Astrocyte (in vitro differentiated cells and primary cell): ENCODE data around the gene CROCC2. TPM values are rescaled to one million over a fixed set of nuclear protein-coding genes. Genes with fewer than 3 reads are reported as not detected.
A peak's percentile ranks its signal among the peaks of the same experiment; 100 is the strongest.

Source experiments
- DNase-seq: peaks from one replicate; pipeline ENCODE4 v3.0.0-alpha.2; 2010; ENCODE audit warnings: low read depth
- FAIRE-seq: peaks from 2 replicates; lab custom pipeline; 2011; peaks lifted over from hg19 to GRCh38; lab: Jason Lieb, UNC
- H2AFZ ChIP-seq: 2 replicates; pipeline ENCODE4 v1.6.0; 2012; ENCODE audit warnings: low read depth, low read length, inconsistent platforms
- H3K27ac ChIP-seq: 2 replicates; pipeline ENCODE4 v1.5.1; 2011; ENCODE audit warnings: low read depth, low read length, inconsistent platforms
- H3K27me3 ChIP-seq: 2 replicates; pipeline ENCODE4 v1.6.0; 2011; ENCODE audit warnings: low read length, inconsistent platforms; ENCODE audit not compliant: insufficient read depth
- H3K36me3 ChIP-seq: 2 replicates; pipeline ENCODE4 v1.5.1; 2011; ENCODE audit warnings: low read length, inconsistent platforms; ENCODE audit not compliant: insufficient read depth
- H3K4me1 ChIP-seq: 2 replicates; pipeline ENCODE4 v1.5.1; 2011; ENCODE audit warnings: low read length, inconsistent platforms; ENCODE audit not compliant: insufficient read depth
- H3K4me2 ChIP-seq: 2 replicates; pipeline ENCODE4 v1.6.0; 2012; ENCODE audit warnings: low read length, inconsistent platforms
- H3K4me3 ChIP-seq: 2 replicates; pipeline ENCODE4 v1.5.1; 2011; ENCODE audit warnings: low read depth, mild to moderate bottlenecking, low read length, inconsistent platforms; ENCODE audit not compliant: insufficient read depth
- H3K79me2 ChIP-seq: 2 replicates; pipeline ENCODE4 v1.6.0; 2012; ENCODE audit warnings: mild to moderate bottlenecking, low read length, inconsistent platforms; ENCODE audit not compliant: insufficient read depth
- H3K9ac ChIP-seq: 2 replicates; pipeline ENCODE4 v1.6.0; 2012; ENCODE audit warnings: mild to moderate bottlenecking, low read length, inconsistent platforms
- H3K9me3 ChIP-seq: 2 replicates; pipeline ENCODE4 v1.5.1; 2012; ENCODE audit warnings: low read depth, mild to moderate bottlenecking, low read length, inconsistent platforms; ENCODE audit not compliant: insufficient read depth
- H4K20me1 ChIP-seq: 2 replicates; pipeline ENCODE4 v1.6.0; 2012; ENCODE audit warnings: low read length, inconsistent platforms; ENCODE audit not compliant: insufficient read depth
- H3K27ac Mint-ChIP-seq: one replicate; pipeline ENCODE4 v1.8.0; 2021; ENCODE audit warnings: mild to moderate bottlenecking, mixed read lengths; ENCODE audit not compliant: unreplicated experiment
- H3K27me3 Mint-ChIP-seq: one replicate; pipeline ENCODE4 v1.8.0; 2021; ENCODE audit warnings: low read depth, mixed read lengths; ENCODE audit not compliant: unreplicated experiment
- H3K36me3 Mint-ChIP-seq: one replicate; pipeline ENCODE4 v1.8.0; 2021; ENCODE audit warnings: low read depth, mixed read lengths; ENCODE audit not compliant: unreplicated experiment
- H3K4me1 Mint-ChIP-seq: one replicate; pipeline ENCODE4 v1.8.0; 2021; ENCODE audit warnings: low read depth, mixed read lengths; ENCODE audit not compliant: unreplicated experiment
- H3K4me3 Mint-ChIP-seq: one replicate; pipeline ENCODE4 v1.8.0; 2021; ENCODE audit warnings: mild to moderate bottlenecking, moderate library complexity, mixed read lengths; ENCODE audit not compliant: unreplicated experiment
- H3K9me3 Mint-ChIP-seq: one replicate; pipeline ENCODE4 v1.8.0; 2021; ENCODE audit warnings: mild to moderate bottlenecking, mixed read lengths; ENCODE audit not compliant: unreplicated experiment
- EZH2 ChIP-seq: IDR thresholded peaks from 2 replicates; pipeline ENCODE4 v1.6.1; 2012; ENCODE audit warnings: mild to moderate bottlenecking, low read length, inconsistent platforms; ENCODE audit not compliant: insufficient read depth
- total RNA-seq: library from RNA; stranded (reverse); gene quantifications from 2 replicates; pipeline ENCODE4 v1.2.1, GENCODE V29; 2021
- TF ChIP-seq, protein P1 (sequence below): IDR thresholded peaks from 2 replicates; pipeline ENCODE4 v1.5.1; 2011; ENCODE audit warnings: low read depth, mild to moderate bottlenecking, inconsistent platforms, low read length, moderate library complexity; ENCODE audit not compliant: insufficient read depth

Gene CROCC2
- total RNA-seq, 1 donor from 2014 or later: not detected

DNA sequence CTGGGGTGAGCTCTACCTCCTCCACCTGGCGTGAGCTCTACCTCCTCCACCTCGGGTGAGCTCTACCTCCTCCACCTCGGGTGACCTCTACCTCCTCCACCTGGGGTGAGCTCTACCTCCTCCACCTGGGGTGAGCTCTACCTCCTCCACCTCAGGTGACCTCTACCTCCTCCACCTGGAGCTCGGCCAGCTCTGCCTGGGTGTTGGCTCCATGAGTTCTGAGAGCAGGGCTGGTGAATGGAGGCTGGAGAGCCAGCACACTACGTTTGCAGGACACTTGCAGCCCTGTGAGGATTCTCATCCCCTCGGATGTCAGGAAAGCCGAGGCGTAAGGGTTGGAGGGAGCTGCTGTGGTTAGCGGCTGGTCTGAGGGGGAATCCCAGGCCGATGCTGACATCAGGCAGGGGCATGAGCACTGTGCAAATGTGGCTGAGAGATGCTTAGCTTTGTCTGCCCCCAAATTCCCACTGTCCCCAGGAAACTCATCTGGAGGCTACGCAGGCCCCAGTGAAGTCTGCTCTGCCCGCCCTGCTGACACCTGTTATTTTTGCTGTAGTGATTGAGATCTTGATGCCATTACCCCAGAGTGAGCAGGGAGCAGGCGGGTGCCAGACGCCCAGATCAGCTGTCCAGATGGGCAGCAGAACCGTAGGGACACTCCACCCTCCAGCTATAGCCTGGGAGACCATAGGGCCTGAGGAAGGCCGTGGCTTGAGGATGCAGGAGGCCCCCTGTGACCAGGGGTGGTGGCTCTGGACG is 3.3 kb downstream of the CROCC2 start:
- H3K79me2 ChIP-seq: no peaks in the 10 kb centered on the region
- Mint-ChIP-seq H3K36me3 (no peaks in the 10 kb centered on the region), H3K9me3 (no peaks in the 10 kb centered on the region), H3K27ac (no peak overlapping the region), H3K4me1 (peaks cover 6% of the 10 kb centered on the region), H3K4me3 (no peak overlapping the region), H3K27me3 (peaks cover 32% of the 10 kb centered on the region)
- H4K20me1 ChIP-seq: no peaks in the 10 kb centered on the region
- H2AFZ ChIP-seq: no peak overlapping the region
- H3K27me3 ChIP-seq: peaks cover 15% of the 10 kb centered on the region
- H3K4me1 ChIP-seq: peaks cover 29% of the 10 kb centered on the region
- DNase-seq: no peak
- H3K4me2 ChIP-seq: no peak overlapping the region
- no peaks in the 10 kb centered on the region for H3K36me3 ChIP-seq
- TF ChIP-seq EZH2: no peak
- TF ChIP-seq, protein P1, sequence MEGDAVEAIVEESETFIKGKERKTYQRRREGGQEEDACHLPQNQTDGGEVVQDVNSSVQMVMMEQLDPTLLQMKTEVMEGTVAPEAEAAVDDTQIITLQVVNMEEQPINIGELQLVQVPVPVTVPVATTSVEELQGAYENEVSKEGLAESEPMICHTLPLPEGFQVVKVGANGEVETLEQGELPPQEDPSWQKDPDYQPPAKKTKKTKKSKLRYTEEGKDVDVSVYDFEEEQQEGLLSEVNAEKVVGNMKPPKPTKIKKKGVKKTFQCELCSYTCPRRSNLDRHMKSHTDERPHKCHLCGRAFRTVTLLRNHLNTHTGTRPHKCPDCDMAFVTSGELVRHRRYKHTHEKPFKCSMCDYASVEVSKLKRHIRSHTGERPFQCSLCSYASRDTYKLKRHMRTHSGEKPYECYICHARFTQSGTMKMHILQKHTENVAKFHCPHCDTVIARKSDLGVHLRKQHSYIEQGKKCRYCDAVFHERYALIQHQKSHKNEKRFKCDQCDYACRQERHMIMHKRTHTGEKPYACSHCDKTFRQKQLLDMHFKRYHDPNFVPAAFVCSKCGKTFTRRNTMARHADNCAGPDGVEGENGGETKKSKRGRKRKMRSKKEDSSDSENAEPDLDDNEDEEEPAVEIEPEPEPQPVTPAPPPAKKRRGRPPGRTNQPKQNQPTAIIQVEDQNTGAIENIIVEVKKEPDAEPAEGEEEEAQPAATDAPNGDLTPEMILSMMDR: no peak
- no peak overlapping the region for H3K9ac ChIP-seq
- no peaks in the 10 kb centered on the region for H3K9me3 ChIP-seq
- no peak overlapping the region for H3K4me3 ChIP-seq
- no peak overlapping the region for H3K27ac ChIP-seq
- FAIRE-seq: no peak

DNA sequence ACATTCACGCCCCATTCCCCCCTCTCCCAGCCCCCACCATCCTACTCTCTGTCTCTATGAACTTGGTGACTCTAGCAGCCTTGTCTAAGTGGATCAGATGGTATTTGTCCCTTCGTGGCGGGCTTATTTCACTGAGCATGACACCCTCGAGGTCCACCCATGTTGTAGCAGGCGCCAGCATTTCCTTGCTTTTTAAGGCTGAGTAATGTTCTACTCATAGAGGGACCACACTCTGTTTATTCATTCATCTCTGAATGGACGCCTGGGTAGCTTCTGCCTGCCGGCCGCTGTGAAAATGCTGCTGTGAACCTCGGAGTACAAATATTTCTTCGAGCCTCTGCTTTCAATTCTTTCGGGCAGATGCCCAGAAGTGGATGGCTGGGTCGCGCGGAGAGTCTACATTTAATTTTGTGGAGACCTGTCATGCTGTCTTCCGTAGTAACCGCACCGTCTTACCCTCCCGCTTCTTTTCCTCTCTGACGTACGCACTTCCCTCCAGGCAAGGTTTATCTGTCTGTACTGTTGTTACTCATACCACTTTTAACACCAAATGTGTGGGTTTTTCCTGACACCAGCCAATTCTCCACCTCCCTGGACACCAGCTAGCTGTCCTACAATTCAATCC is 5.6 kb downstream of the CROCC2 start:
- no peaks in the 10 kb centered on the region for H3K36me3 ChIP-seq
- H3K9me3 ChIP-seq: no peaks in the 10 kb centered on the region
- Mint-ChIP-seq H3K4me1 (peaks cover 6% of the 10 kb centered on the region), H3K36me3 (no peaks in the 10 kb centered on the region), H3K27ac (no peak overlapping the region), H3K4me3 (no peak overlapping the region), H3K9me3 (no peaks in the 10 kb centered on the region), H3K27me3 (peaks cover 24% of the 10 kb centered on the region)
- H3K4me1 ChIP-seq: peaks cover 31% of the 10 kb centered on the region
- H3K9ac ChIP-seq: no peak overlapping the region
- no peaks in the 10 kb centered on the region for H4K20me1 ChIP-seq
- peak overlapping the region; percentile 25 for H3K27ac ChIP-seq
- H3K4me2 ChIP-seq: peak overlapping the region; percentile 43
- no peak for FAIRE-seq
- no peak overlapping the region for H3K4me3 ChIP-seq
- H3K79me2 ChIP-seq: no peaks in the 10 kb centered on the region
- TF ChIP-seq, protein P1: no peak
- TF ChIP-seq EZH2: no peak
- DNase-seq: peak; percentile 82
- no peak overlapping the region for H2AFZ ChIP-seq
- H3K27me3 ChIP-seq: peaks cover 5% of the 10 kb centered on the region
